ELF-1 (cell line): Measurements from ENCODE around the gene SERPINA3.

Experiments used
- DNase-seq: peaks from one replicate; pipeline ENCODE4 v3.0.0-alpha.2; 2016; ENCODE audit warnings: low read depth, low spot score

SERPINA3 gene

DNA sequence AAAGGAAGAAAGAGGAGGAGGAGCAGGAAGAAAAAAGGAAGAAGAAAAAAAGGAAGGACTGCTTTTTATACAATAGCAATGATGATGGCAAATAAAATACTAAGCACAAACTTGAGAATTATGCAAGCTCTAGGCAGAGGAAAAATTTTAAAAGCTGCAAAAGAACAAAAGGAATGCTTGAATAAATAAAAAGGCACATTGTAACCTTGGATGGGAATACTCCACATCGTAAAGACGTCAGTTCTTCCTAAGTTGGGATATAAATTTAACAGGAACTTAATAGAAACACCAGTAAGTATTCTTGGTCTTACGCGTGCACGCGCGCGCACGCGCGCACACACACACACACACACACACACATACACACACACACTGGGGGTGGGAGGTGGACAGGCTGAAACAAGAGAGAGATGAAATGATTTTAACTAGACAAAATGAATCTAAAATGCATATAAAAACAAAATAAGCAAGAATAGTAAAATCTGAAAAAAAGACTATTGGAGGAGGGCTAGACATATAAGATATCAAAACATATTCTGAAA is 43.0 kb downstream of the SERPINA3 start:
- no peak for DNase-seq

DNA sequence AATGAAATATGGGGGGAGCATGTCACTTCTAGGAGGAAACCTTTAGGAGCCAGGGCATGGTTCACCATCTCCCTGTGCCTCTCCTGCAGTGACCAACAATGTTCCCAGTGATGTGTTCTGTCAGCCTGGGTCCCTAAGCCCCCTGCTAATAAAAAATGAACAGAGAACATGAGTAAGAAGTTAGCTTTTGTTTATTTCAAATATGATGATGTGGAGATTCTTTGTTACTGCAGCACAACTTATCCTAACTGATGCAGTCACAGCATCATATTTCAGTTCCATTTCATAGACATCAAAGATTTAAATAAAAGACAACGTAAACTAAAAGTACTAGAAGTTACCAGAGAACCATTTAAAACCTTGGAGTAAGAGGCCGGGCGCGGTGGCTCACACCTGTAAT is 43.9 kb downstream of the SERPINA3 start:
- DNase-seq, result no peak

DNA sequence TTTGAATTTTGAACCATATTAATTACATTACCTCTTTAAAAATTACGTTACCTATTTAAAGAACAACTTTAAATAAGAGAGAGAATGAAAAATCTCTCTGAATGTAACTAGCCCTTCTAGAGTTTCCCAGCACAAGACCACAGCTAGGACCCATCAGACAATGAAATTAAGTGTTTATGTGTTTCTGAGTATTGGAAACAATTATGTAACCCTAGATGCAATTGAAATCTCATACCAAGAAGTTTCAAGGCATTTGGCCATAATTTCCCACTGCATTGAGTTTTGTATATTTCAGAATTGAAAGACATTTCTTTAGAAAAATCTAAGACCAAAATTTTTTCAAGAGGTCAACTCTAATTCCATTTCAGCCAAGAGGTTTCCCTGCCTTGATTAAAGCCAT is 47.1 kb downstream of the SERPINA3 start:
- no peak for DNase-seq

DNA sequence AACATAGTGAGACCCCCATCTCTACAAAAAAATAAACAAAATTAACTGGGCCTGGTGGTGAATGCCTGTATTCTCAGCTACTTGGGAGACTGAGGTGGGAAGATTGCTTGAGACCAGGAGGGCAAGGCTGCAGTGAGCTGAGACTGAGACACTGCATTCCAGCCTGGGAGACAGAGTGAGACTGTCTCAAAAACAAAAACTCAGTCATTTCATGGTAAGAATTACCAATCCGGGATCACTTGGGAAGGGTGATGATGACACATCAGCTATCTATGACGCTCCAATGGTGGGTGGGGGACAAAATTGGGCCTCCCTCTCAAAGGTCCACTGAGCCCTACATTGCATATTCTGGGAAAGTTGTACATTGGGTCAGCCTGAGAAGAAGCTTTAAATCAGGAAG is 47.7 kb downstream of the SERPINA3 start:
- no peak for DNase-seq

DNA sequence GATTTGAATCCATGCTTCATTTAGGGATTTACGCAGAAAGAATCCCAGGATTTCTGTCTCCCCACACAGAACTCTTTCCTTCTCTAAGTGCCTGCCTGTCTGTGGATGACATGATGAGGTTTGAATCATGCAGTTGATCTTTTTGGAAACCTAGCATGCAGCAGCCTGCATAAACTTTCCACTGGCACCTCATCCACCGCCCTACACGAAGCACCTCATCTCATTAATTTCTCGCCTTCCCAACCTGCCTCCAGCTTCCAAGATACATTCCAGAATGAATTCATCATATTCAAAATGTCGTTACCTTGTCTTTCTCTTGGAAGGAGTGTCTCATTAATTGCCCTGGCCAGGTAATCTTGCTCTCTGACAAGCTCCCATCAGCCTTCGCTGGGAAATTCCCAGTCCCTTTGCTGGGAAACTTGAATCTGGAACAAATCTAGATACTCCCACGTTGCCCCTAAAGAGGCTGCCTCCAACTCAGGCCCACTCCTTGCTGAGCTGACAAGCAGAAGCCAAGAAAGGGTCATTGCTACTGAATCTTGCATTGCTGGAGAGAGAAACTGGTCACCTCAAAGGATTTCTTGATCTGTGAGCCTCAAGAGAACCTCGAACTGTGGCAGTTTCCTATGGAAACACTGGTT is 48.2 kb downstream of the SERPINA3 start:
- no peak for DNase-seq

DNA sequence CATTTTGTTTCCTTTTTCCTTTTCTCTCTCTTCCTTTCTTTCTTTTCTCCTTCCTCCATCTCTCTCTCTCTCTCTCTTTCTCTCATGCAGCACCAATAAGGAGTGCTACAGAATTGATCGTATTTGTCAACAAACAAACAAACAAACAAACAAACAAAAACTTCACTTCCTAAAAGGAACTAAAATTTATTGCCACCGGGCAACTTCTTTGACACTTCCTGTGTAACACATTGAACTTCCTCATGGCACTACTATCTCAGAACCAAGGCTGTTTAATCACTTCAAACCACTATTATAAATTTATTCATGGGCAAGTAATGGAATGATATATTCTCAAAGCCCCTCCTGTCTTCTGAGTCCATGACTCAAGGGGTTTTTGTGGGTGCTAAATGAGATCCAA is 51.3 kb downstream of the SERPINA3 start:
- no peak for DNase-seq

DNA sequence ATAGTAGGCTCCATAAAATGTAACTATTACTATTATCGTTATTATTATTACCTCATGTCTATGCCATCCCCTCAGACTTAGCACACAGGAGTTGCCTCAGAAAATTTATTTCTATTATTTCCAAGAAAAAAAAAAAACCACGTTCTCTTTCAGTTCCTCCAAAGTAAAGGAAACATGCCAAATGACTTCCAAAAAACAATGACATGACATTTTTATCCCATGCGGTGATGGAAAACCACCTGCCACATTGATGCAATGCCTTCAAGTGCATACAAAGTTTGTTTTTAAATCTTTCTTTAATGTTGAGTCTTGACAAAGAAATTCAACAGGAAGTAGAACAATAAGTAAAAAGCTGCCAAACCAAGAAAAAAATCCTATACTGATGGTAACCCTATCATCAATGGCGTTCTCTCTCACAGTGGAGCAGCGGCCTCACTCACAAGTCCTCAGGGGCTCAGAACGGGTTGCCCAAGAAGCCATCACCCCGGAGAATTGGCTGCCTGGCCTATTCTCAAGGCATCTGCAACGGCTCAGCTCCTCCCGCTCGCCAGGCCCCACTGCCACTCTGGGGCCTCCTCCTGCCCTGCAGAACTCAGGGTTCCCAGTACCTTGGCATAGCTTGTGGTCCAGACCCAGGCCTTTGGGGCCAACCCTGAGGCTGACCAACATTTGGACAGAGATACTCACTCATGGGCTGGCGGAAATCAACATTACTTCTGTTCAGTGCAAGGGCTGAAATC is 51.9 kb downstream of the SERPINA3 start:
- no peak for DNase-seq

DNA sequence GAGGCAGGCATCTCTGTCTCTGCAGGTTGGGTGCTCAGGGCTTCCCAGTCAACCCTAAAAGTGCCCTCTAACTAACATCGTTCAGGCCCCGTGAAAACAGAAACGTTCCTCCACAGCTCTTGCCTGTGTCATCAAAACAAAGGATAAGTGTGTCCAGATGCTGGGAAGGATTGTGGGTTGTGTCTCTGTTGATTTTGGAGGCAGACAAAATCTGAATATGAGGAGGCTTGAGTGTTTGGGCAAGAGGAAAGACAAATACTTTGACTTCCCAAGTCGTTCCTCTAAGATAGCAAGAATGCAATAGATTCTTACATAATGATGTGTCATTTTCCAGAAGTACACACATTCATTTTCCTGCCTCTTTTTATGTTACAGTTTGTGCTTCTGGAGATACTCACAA is 52.9 kb downstream of the SERPINA3 start:
- no peak for DNase-seq

DNA sequence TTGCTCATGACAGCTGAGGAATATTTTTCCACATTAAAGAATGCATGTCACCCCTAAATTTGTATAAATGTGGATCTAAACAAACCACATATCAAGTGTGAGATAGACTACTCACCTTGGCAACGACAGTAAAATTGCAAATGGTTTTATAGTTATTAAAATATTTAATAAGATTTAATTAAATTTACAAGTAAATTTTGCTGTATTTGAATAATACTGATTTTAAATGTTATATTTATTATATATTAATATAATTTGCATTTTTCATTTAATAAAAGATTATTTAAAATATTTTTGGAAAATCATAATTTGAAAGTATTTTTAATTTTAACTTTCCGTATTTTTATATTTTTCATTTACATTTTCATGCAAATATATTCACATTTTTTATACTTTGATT is 53.4 kb downstream of the SERPINA3 start:
- no peak for DNase-seq

DNA sequence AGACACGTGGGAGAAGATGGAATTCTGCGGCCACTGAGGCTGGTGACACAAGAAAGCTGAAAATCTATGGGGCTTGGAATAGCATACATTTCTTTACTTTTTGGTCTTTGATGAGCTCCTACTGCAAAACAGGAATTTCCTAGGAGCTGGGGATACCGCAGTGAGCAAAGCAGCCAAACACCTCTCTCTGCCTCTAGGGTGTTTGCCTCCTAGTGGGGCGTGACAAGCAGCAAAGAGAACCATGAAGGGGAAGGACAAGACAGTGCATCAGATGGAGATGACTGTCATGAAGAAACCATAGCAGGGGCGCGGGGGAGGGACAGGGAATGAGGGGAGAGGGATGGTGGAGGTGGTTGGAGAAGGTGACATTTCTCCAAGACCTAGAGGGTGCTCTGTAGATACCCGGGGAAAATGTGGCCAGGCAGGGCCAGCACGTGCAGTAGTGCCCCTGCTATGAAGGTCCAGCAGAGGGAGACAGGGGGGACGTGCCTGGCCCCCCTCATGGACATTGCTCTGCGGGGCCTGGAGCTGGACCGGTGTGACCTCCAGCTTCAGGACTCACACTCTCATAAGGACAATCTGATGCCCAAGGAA is 58.6 kb downstream of the SERPINA3 start:
- DNase-seq, result no peak

DNA sequence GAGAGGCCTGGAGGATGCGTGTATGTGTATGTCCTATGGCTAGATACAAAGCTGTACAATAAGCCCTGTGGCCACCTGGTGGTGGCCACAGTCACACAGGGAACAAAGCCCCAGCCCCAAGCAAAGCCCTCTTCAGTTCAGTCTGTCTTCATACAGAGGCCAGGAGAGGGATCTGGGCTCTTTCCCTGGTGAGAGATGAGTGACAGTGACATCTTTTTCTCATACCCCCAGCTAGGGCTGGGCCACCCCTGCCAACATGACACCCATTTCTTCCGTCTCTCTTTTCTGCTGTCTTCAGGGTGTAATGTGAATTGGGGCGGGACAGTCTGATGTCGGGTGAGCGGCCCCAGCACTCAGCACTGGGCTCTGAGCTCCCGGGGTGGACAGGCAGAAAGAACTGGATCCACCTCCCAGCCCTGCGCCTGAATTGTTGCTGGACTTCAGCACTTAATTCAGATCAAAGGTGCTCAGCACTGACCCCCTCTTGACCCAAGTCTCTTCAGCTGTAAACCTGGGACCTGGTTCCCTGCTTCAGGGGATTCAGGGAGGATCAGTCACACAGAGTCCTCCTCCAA is 59.8 kb downstream of the SERPINA3 start:
- peak; percentile 44 for DNase-seq

DNA sequence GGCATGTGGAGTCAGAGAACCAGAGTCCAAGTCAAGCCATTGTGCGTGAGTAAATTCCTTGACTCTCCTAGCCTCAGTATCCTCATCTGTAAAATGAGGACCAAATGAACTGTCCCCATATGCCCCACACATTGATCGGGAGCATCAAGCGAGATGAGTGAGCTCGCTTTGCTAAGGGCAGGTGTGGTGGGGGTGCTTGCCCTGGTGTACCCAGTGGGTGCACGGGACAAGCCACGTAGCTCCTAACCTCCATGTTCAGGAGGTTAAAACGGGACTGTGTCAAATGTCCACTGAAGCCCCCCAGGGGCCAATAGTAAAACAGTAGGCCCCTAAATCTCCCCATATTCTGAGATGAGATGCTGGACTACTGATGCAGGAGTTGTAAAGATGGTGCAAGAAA is 60.9 kb downstream of the SERPINA3 start:
- DNase-seq, result no peak
